Adipocyte (in vitro differentiated cells): ENCODE measurements around the gene LTB4R.
A peak's percentile ranks its signal among the peaks of the same experiment; 100 is the strongest.

Experiments used
- DNase-seq: peaks from one replicate; pipeline ENCODE4 v3.0.0-alpha.2; 2015; ENCODE audit warnings: low read depth
- H3K27me3 ChIP-seq: replicated peaks from 2 replicates; pipeline ENCODE4 v1.7.0; 2013; ENCODE audit warnings: mild to moderate bottlenecking, low read length, moderate library complexity; ENCODE audit not compliant: control insufficient read depth, insufficient read depth
- H3K36me3 ChIP-seq: 2 replicates; pipeline ENCODE4 v1.7.0; 2013; ENCODE audit warnings: low read length, mild to moderate bottlenecking, moderate library complexity; ENCODE audit not compliant: control insufficient read depth, insufficient read depth, severe bottlenecking
- H3K4me1 ChIP-seq: 2 replicates; pipeline ENCODE4 v1.7.0; 2013; ENCODE audit warnings: mild to moderate bottlenecking, low read length, moderate library complexity; ENCODE audit not compliant: control insufficient read depth, insufficient read depth
- H3K4me3 ChIP-seq: 2 replicates; pipeline ENCODE4 v1.7.0; 2013; ENCODE audit warnings: mild to moderate bottlenecking, low read length, moderate library complexity
- H3K9ac ChIP-seq: 2 replicates; pipeline ENCODE4 v1.7.0; 2013; ENCODE audit warnings: mild to moderate bottlenecking, low read length, moderate library complexity
- H3K9me3 ChIP-seq: 2 replicates; pipeline ENCODE4 v1.7.0; 2013; ENCODE audit warnings: mild to moderate bottlenecking, low read length, moderate library complexity; ENCODE audit not compliant: control insufficient read depth

LTB4R gene

DNA sequence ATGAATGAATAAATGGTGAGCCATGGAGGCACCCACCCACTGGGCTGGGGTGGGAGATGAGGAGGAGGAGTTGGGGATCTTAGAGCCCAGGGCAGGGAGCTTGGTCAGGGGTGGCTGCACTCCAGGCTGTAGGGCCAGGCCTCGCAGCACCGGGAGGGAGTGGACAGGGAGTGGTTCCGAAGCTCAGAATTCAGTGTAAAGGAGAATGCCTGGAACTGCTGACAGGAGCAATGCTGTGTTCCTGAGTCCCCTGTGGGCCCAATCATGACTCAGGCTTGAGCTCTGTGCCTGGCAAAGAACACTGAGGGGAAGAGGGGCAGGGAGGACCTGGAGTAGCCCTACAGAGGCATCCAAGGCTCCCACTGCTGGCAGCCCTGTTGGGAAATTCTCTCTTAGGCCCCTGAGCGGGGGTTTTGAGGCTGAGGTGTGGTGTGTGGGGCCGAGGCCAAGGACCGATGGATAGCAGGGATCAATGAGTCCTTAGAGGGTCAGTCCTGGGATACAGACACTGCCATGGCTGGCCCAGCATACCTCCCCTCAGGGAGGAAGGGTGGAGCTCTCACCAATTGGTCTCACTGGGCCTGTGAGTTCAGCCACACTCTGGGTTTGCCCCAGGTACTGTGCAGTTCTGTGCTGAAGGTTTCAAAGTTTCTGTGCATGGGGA lies 30.4 kb upstream of the LTB4R start:
- no peaks in the 10 kb centered on the region for H3K9me3 ChIP-seq
- H3K36me3 ChIP-seq = no peaks in the 10 kb centered on the region
- H3K4me1 ChIP-seq = peaks cover 38% of the 10 kb centered on the region
- peak overlapping the region; percentile 55 for H3K9ac ChIP-seq
- peak overlapping the region; percentile 13 for H3K4me3 ChIP-seq
- H3K27me3 ChIP-seq = no peaks in the 10 kb centered on the region
- peak; percentile 42 for DNase-seq

DNA sequence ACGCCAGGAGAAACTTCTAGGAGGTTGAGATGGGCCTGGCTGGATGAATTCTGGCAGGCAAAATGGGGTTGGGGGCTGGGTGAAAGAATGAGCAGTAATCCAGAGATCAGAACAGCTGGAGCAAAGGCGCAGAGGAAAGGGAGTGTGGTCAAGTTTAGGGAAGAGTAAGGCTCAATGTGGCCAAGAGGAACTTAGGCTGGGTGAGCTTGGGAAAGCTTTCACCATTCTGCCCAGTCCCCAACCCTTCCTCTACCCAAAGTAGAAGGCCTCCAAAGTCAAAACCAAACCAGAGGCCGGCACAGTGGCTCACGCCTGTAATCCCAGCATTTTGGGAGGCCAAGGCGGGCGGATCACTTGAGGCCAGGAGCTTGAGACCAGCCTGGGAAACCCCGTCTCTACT lies 29.7 kb upstream of the LTB4R start:
- Histone ChIP-seq H3K27me3 (no peaks in the 10 kb centered on the region), H3K4me3 (no peak overlapping the region), H3K4me1 (peaks cover 38% of the 10 kb centered on the region), H3K9ac (no peak overlapping the region), H3K36me3 (no peaks in the 10 kb centered on the region), H3K9me3 (no peaks in the 10 kb centered on the region)
- DNase-seq = no peak

DNA sequence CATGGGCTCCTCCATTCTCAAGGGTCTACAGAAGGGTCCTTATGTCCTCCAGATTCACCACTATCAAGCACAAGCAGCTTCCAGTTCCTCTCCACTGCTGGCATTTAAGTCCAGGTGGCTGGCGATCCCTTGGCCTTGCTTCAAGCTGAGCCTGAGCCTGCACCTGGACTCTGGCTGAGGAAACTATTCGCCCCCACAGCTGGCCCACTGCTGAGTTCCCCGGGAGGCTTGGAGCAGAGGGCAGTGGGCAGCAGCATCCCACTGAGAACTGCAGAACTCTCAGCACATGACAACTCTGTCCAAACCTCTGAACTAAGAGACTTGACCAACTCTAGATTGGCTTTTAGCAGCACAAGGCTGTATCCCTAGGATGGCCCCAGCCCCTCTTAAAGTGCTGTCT lies 28.6 kb upstream of the LTB4R start:
- Histone ChIP-seq H3K4me1 (peaks cover 29% of the 10 kb centered on the region), H3K9me3 (no peaks in the 10 kb centered on the region), H3K27me3 (no peaks in the 10 kb centered on the region), H3K4me3 (no peak overlapping the region), H3K9ac (no peak overlapping the region), H3K36me3 (no peaks in the 10 kb centered on the region)
- DNase-seq = no peak

DNA sequence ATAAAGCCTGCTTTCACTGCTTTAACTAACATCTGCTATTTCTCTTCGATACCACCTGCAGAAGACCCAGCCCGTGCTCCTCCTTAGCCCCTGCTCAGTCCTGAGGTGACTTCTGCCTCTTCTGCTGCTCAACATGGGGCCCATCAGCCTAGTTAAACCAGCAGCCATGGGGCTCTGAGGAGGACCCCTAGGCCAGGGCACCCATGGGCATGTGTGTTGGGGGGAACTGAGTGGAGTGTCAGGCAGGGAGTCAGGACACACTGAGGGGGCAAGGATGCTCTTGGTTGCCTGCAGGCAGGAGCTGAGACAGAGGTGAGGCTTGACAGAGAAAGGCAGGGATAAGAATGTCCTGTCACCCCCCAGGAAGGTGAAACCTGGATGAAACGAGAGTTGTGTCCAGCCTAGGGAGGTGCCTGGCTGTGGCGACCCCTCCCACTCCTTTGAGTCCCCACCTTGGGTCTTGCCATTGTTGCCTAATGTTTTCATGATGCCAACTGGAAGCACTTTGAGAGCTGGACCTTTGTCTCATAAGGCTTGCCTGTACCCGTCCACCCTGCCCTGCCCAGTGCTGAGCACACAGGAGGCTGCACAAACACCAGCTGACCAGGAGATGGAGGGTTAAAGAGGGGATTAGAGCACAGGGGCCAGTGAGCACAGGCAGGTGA lies 27.4 kb upstream of the LTB4R start:
- peaks cover 23% of the 10 kb centered on the region for H3K4me1 ChIP-seq
- no peak for DNase-seq

DNA sequence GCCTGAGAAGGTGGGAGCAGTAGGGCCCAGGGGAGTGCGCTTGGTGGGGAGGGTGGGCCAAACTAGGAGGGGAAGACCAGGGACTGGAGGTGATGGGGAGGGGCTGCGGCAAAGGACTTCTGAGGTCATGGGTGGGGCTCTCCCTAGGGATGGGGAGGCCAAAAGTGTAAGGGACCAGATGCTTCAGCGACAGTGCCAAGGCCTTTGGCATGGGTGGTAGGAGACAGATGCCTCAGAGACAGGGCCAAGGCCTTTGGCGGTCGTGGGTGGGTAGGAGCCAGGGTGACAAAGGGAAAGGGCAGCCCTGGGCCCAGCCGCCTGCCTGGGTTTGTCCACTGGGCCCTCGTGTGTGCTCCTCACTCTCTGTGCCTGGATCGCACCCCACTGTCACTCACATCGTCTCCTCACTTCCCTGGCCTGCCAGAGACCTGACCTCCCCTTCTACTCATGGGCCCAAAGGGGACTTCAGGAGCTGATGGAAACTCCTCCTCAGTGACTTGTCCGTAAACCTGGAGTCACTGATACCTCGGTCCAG lies 26.7 kb upstream of the LTB4R start:
- no peak for DNase-seq
- peaks cover 4% of the 10 kb centered on the region for H3K36me3 ChIP-seq
- no peaks in the 10 kb centered on the region for H3K9me3 ChIP-seq
- no peaks in the 10 kb centered on the region for H3K27me3 ChIP-seq
- peaks cover 17% of the 10 kb centered on the region for H3K4me1 ChIP-seq
- H3K9ac ChIP-seq = no peak overlapping the region
- H3K4me3 ChIP-seq = no peak overlapping the region

More for the DNA sequence above, 27.4 kb upstream of the LTB4R start:
- no peak overlapping the region for H3K4me3 ChIP-seq
- H3K27me3 ChIP-seq = no peaks in the 10 kb centered on the region
- H3K9me3 ChIP-seq = no peaks in the 10 kb centered on the region
- H3K36me3 ChIP-seq = no peaks in the 10 kb centered on the region
- no peak overlapping the region for H3K9ac ChIP-seq

DNA sequence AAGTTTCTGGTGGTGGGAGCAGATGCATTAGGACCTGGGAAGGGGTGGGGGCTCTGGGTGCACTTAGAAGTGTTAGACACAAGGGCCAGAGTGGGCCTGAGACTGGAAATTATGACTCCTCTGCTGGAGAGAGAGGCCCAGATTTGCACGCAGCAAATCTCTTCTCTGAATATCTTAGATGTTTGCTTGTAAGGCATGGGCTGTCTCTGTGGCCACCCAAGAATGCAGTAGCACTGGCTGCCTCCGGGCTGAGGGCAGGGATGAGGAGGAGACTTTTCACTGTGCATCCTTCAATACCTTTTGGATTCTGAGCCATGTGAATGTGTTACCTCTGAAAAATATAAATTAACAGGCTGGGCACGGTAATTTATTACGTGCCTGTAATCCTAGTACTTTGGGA lies 26.0 kb upstream of the LTB4R start:
- Histone ChIP-seq H3K9me3 (no peaks in the 10 kb centered on the region), H3K27me3 (no peaks in the 10 kb centered on the region), H3K4me3 (no peak overlapping the region), H3K36me3 (peaks cover 12% of the 10 kb centered on the region), H3K4me1 (peaks cover 12% of the 10 kb centered on the region), H3K9ac (no peak overlapping the region)
- DNase-seq = peak; percentile 22

DNA sequence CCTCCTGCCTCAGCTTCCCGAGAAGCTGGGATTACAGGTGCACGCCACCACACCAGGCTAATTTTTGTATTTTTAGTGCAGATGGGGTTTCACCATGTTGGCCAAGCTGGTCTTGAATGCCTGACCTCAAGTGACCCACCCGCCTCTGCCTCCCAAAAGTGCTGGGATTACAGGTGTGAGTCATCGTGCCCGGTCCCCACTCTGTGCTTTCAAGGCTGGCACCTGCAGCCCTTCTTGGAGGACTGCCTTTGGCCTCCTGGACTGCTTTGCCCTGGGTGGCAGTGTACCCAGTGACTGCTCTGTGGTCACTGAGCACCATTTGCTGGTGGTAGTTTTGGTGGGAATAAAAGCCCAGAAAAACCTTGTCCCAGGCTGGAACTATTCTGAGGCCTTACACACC lies 24.3 kb upstream of the LTB4R start:
- Histone ChIP-seq H3K36me3 (peaks cover 27% of the 10 kb centered on the region), H3K27me3 (no peaks in the 10 kb centered on the region), H3K9me3 (no peaks in the 10 kb centered on the region), H3K4me1 (no peaks in the 10 kb centered on the region), H3K9ac (no peak overlapping the region), H3K4me3 (no peak overlapping the region)
- DNase-seq = no peak

DNA sequence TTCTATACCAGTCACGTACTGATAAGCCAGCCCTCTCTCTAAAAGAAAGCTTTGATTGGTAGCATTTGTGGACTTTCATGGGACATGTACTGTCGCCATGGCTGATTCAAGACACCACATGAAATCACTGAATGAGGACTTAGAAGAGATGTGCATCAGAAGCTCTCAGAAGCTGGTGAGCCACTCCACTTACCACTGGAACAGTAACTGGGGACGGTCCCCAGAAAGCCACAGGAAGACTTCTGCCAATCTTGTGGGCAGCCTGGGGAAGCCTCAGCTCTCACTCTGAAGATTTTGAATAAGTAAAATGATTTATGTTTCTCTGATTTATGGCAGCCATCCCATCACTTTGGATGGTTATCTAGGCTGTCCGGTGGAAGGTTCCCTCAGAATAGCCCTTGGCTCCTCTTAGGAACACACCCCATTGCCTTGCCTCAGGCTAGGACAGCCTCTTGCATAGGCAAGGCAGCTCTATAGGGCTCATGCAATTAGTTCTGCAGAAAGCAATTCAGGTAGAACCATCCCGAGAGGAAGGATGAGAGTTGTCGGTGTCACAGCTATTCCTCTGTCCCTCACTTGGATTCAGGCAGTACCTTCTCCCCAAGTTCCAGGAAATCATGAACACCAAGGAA lies 21.5 kb upstream of the LTB4R start:
- no peak for DNase-seq
- H3K9ac ChIP-seq = no peak overlapping the region
- H3K27me3 ChIP-seq = no peaks in the 10 kb centered on the region
- no peak overlapping the region for H3K4me3 ChIP-seq
- H3K4me1 ChIP-seq = no peaks in the 10 kb centered on the region
- no peaks in the 10 kb centered on the region for H3K9me3 ChIP-seq
- peaks cover 41% of the 10 kb centered on the region for H3K36me3 ChIP-seq

DNA sequence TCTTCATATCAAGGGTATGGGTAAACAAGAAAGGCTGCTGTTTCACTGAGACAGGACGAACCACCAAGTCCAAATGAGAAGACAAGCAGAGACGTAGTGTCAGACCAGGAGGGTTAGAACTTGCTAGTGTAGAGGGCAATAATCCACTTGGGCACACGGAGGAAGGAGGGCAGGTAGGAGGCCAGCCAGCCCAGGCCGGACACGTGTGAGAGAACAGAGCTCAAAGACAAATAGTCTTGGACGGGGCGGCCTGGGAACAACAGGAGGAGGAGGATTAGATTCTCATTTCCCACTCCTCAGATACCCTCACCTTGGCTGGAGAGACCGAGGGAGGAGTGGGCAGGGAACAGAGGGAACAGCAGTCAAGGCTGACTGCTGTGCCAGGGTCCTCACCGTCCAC lies 20.6 kb upstream of the LTB4R start:
- no peak for DNase-seq
- no peaks in the 10 kb centered on the region for H3K27me3 ChIP-seq
- no peak overlapping the region for H3K9ac ChIP-seq
- H3K36me3 ChIP-seq = peaks cover 50% of the 10 kb centered on the region
- H3K9me3 ChIP-seq = no peaks in the 10 kb centered on the region
- H3K4me3 ChIP-seq = no peak overlapping the region
- no peaks in the 10 kb centered on the region for H3K4me1 ChIP-seq

DNA sequence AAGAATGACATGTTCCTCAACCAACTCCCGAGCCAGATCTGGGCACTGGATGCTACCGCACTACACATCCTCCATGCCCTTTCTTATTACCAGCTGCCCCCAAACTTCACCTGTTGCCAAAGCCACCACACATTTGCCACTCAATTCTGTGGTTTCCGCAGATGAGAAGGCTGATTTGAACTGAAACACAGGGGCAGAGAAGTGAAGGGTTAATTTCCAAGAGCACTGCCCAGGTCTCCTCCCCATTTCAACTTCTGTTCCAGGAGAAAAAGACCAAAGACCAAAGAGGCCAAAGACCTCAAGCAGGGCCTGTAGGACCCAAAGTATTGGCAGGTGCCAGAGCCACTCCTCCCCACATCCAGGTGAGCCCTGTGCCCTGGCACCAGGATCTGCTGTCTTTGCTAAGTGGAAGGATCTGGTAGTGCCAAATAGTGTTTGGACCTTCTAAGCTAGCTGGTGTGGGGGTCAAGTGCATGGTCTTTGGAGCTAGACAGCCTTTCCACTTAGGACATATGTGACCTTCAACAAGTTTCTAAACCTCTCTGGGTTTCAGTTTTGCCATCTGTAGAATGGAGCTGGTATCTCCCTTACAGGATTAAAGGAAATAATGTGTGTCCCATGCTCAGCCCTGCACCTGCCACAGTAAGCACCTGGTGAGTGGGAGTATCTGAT lies 19.7 kb upstream of the LTB4R start:
- DNase-seq = no peak
- H3K9me3 ChIP-seq = no peaks in the 10 kb centered on the region
- H3K27me3 ChIP-seq = no peaks in the 10 kb centered on the region
- H3K4me3 ChIP-seq = no peak overlapping the region
- H3K9ac ChIP-seq = no peak overlapping the region
- peaks cover 57% of the 10 kb centered on the region for H3K36me3 ChIP-seq
- peaks cover 4% of the 10 kb centered on the region for H3K4me1 ChIP-seq
